HCT116 (cell line): ENCODE data around the gene GSTM1. TPM values are rescaled to one million over a fixed set of nuclear protein-coding genes. Genes with fewer than 3 reads are reported as not detected.
"Not testable (repeated sequence)": the region's sequence is repeated elsewhere in the genome, so short reads cannot be mapped to it uniquely, and the experiment has no call there.

Source experiments
- ATAC-seq: fragments of 200-7000 bp; cut with Tn5 transposase; 2 replicates; pipeline ENCODE4 v1.9.1; 2020; ENCODE audit warnings: mild to moderate bottlenecking, moderate library complexity
- BruUV-seq: library from RNA; stranded (reverse); fragments of 400-500 nt; replicated peaks from 2 replicates; lab custom pipeline; 2021; lab: Mats Ljungman, UMichigan
- CTCF ChIA-PET: fragments of 300-600 bp; sonication (Branson Sonifier 250); formaldehyde crosslinking; loops from one replicate; lab custom pipeline; 2021; ENCODE audit warnings: antibody characterized with exemption; lab: Charles Lee
- POLR2A ChIA-PET: fragments of 300-600, 350-600 bp; sonication (Branson Sonifier 250); formaldehyde crosslinking; loops from one replicate; lab custom pipeline; 2021; ENCODE audit warnings: antibody characterized with exemption; lab: Charles Lee
- RAD21 ChIA-PET, 2 experiments: fragments of 300-600 bp; sonication (Branson Sonifier 250); formaldehyde crosslinking; loops; one replicate each; lab custom pipeline; 2023; ENCODE audit warnings: low total read pairs in 2 of 2; ENCODE audit not compliant: uncharacterized antibody in 2 of 2, unreplicated experiment in 2 of 2, low non-redundant PET in 1 of 2; lab: Charles Lee
- DNase-seq: peaks from one replicate; pipeline ENCODE4 v3.0.0-alpha.2; 2010; ENCODE audit warnings: low read depth, low spot score
- H2AFZ ChIP-seq: fragments of 200-600 bp; shearing (Covaris generic), sonication (generic); 2 replicates; pipeline ENCODE4 v1.6.1; 2017; ENCODE audit warnings: low read depth, mixed run types, mixed read lengths, antibody characterized with exemption, low read length; ENCODE audit not compliant: poor library complexity, severe bottlenecking
- H3K27ac ChIP-seq: 2 replicates; pipeline ENCODE4 v1.5.1; 2012; ENCODE audit warnings: low read depth, low read length
- H3K27me3 ChIP-seq: fragments of 200-600 bp; sonication (generic); 2 replicates; pipeline ENCODE4 v1.6.1; 2016; ENCODE audit warnings: mixed run types, low read length, mixed read lengths; ENCODE audit not compliant: insufficient read depth
- H3K36me3 ChIP-seq, 2 experiments: fragments of 200-500 bp in 1 of 2; fragments of 200-600 bp in 1 of 2; sonication (Bioruptor generic) in 1 of 2; sonication (generic) in 1 of 2; 2 replicates each; pipeline versions ENCODE4 v1.5.1 to v1.6.1; 2014 to 2016; ENCODE audit warnings: low read length in 2 of 2, inconsistent platforms in 1 of 2, mixed read lengths in 1 of 2, mixed run types in 1 of 2; ENCODE audit not compliant: insufficient read depth in 2 of 2, control insufficient read depth in 1 of 2
- H3K4me1 ChIP-seq, 2 experiments: fragments of 200-600 bp in 1 of 2; sonication (generic) in 1 of 2; 2 replicates each; pipeline versions ENCODE4 v1.5.1 to v1.6.1; 2012 to 2017; ENCODE audit warnings: low read length in 2 of 2, inconsistent platforms in 1 of 2, mild to moderate bottlenecking in 1 of 2, mixed read lengths in 1 of 2, mixed run types in 1 of 2, moderate library complexity in 1 of 2; ENCODE audit not compliant: insufficient read depth in 2 of 2, control insufficient read depth in 1 of 2
- H3K4me2 ChIP-seq: fragments of 200-600 bp; sonication (generic); 2 replicates; pipeline ENCODE4 v1.6.1; 2017; ENCODE audit warnings: mixed run types, low read length, mixed read lengths
- H3K4me3 ChIP-seq, 2 experiments: fragments of 200-600 bp in 1 of 2; sonication (generic) in 1 of 2; replicated peaks in 1 of 2; 2 replicates each; pipeline ENCODE4 v1.5.1; 2011 to 2016; ENCODE audit warnings: low read length in 2 of 2, control low read depth in 1 of 2, low read depth in 1 of 2, mild to moderate bottlenecking in 1 of 2, mixed read lengths in 1 of 2, mixed run types in 1 of 2
- H3K79me2 ChIP-seq: fragments of 200-600 bp; sonication (generic); 2 replicates; pipeline ENCODE4 v1.6.1; 2017; ENCODE audit warnings: mild to moderate bottlenecking, mixed run types, low read length, moderate library complexity, mixed read lengths; ENCODE audit not compliant: insufficient read depth
- H3K9ac ChIP-seq: fragments of 200-600 bp; sonication (generic); 2 replicates; pipeline ENCODE4 v1.6.1; 2016; ENCODE audit warnings: low read length, mixed read lengths
- H3K9me2 ChIP-seq: fragments of 200-600 bp; sonication (generic), shearing (Covaris generic); 2 replicates; pipeline ENCODE4 v1.6.1; 2017; ENCODE audit warnings: mixed run types, mild to moderate bottlenecking, moderate library complexity; ENCODE audit not compliant: insufficient read depth
- H3K9me3 ChIP-seq, 2 experiments: fragments of 200-500 bp in 1 of 2; fragments of 200-600 bp in 1 of 2; sonication (Bioruptor generic) in 1 of 2; sonication (generic) in 1 of 2; 2 replicates each; pipeline ENCODE4 v1.6.1; 2014 to 2017; ENCODE audit warnings: low read length in 2 of 2, mixed read lengths in 2 of 2, inconsistent platforms in 1 of 2, low read depth in 1 of 2, mild to moderate bottlenecking in 1 of 2, mixed run types in 1 of 2, moderate library complexity in 1 of 2; ENCODE audit not compliant: control insufficient read depth in 1 of 2, insufficient read depth in 1 of 2
- H4K20me1 ChIP-seq: fragments of 200-600 bp; sonication (generic), shearing (Covaris generic); 2 replicates; pipeline ENCODE4 v1.6.1; 2017; ENCODE audit warnings: mixed run types, mild to moderate bottlenecking, moderate library complexity; ENCODE audit not compliant: insufficient read depth
- ELF1 ChIP-seq: IDR thresholded peaks from 2 replicates; pipeline ENCODE4 v1.6.1; 2012; ENCODE audit warnings: low read depth, borderline replicate concordance
- EZH2 ChIP-seq: fragments of 200-600 bp; sonication (generic); IDR thresholded peaks from 2 replicates; pipeline ENCODE4 v1.6.1; 2017; ENCODE audit warnings: antibody characterized with exemption, mixed run types
- intact Hi-C: fragments of 100-400 bp; cut with micrococcal nuclease; formaldehyde crosslinking; loops from 2 replicates; pipeline ENCODE4 v1.10.0; 2022
- total RNA-seq: library from RNA; stranded (reverse); gene quantifications from one replicate; pipeline ENCODE4 v1.2.1, GENCODE V29; 2021; ENCODE audit not compliant: unreplicated experiment
- TF ChIP-seq, protein P1 (sequence below): IDR thresholded peaks from 2 replicates; pipeline ENCODE4 v1.6.1; 2012; ENCODE audit warnings: low read depth

The GSTM1 gene
- total RNA-seq, 1 experiment from 2014 or later = not detected

DNA sequence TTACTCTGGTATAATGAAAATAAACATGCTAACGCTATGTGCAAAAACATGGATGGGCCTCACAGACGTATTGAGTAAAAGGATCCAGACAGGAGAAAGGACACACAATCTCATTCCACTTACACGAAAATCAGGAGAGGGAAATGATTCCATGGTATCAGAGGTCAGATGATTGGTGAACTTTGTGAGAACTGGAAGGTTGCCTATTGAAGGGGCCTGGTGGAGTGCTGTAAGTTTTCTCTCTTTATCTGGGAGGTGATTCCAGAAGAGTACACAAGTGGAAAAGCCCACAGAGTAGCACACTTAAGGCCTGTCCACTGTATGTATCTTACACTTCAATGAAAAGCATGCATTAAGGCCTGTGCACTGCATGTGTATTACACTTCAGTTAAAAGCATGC, 10.2 kb upstream of the GSTM1 start:
- Histone ChIP-seq H3K9me3 (no peaks in the 10 kb centered on the region), H3K27ac (no peak overlapping the region), H3K4me3 (no peak overlapping the region), H3K9me2 (no peaks in the 10 kb centered on the region), H3K27me3 (no peaks in the 10 kb centered on the region), H3K36me3 (no peaks in the 10 kb centered on the region), H3K4me1 (no peaks in the 10 kb centered on the region), H3K9ac (no peak overlapping the region), H3K79me2 (no peaks in the 10 kb centered on the region), H2AFZ (no peak overlapping the region), H4K20me1 (no peaks in the 10 kb centered on the region), H3K4me2 (no peak overlapping the region)
- intact Hi-C loops = no loop called here
- DNase-seq (no peak), ATAC-seq (no peak)
- ChIA-PET RAD21 (no interaction called here), POLR2A (no interaction called here), CTCF (no interaction called here)
- TF ChIP-seq ELF1 (no peak), EZH2 (no peak)
- TF ChIP-seq, protein P1, sequence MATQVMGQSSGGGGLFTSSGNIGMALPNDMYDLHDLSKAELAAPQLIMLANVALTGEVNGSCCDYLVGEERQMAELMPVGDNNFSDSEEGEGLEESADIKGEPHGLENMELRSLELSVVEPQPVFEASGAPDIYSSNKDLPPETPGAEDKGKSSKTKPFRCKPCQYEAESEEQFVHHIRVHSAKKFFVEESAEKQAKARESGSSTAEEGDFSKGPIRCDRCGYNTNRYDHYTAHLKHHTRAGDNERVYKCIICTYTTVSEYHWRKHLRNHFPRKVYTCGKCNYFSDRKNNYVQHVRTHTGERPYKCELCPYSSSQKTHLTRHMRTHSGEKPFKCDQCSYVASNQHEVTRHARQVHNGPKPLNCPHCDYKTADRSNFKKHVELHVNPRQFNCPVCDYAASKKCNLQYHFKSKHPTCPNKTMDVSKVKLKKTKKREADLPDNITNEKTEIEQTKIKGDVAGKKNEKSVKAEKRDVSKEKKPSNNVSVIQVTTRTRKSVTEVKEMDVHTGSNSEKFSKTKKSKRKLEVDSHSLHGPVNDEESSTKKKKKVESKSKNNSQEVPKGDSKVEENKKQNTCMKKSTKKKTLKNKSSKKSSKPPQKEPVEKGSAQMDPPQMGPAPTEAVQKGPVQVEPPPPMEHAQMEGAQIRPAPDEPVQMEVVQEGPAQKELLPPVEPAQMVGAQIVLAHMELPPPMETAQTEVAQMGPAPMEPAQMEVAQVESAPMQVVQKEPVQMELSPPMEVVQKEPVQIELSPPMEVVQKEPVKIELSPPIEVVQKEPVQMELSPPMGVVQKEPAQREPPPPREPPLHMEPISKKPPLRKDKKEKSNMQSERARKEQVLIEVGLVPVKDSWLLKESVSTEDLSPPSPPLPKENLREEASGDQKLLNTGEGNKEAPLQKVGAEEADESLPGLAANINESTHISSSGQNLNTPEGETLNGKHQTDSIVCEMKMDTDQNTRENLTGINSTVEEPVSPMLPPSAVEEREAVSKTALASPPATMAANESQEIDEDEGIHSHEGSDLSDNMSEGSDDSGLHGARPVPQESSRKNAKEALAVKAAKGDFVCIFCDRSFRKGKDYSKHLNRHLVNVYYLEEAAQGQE = no peak
- no TSS peak for BruUV-seq

DNA sequence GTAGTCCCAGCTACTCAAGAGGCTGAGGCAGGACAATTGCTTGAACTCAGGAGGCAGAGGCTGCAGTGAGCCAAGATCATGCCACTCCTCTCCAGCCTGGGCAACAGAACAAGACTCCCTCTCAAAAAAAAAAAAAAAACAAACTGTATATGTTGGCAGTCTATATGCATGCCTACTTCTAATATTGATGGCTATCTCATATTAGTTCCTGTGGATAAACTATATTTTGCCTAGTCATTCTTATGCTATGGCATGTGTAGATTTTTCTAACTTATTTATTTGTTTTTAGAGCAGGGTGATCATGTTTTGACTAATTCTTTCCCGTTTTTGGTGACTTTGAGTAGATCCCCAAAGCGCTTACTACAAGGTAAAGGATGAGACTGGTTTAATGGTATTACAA, 9.0 kb upstream of the GSTM1 start:
- H3K27me3 ChIP-seq, H3K36me3 ChIP-seq, H3K27ac ChIP-seq, H3K4me1 ChIP-seq, BruUV-seq, H3K9ac ChIP-seq, DNase-seq, CTCF ChIA-PET, H3K79me2 ChIP-seq, H3K9me3 ChIP-seq, H2AFZ ChIP-seq, H4K20me1 ChIP-seq, H3K4me2 ChIP-seq, POLR2A ChIA-PET, intact Hi-C loops, ATAC-seq, H3K9me2 ChIP-seq, RAD21 ChIA-PET, H3K4me3 ChIP-seq: not testable (repeated sequence)

DNA sequence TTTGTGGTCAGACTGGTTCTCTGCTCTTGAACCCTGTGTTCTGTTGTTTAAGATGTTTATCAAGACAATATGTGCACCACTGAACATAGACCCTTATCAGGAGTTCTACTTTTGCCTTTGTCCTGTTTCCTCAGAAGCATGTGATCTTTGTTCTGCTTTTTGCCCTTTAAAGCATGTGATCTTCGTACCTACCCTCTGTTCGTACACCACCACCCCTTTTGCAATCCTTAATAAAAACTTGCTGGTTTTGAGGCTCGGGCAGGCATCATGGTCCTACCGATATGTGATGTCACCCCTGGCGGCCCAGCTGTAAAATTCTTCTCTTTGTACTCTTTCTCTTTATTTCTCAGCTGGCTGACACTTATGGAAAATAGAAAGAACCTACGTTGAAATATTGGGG, 2.8 kb upstream of the GSTM1 start:
- H3K9me3 ChIP-seq, H3K4me2 ChIP-seq, RAD21 ChIA-PET, CTCF ChIA-PET, H3K27me3 ChIP-seq, H3K79me2 ChIP-seq, POLR2A ChIA-PET, H3K9me2 ChIP-seq, H3K36me3 ChIP-seq, intact Hi-C loops, DNase-seq, ATAC-seq, H4K20me1 ChIP-seq, H3K9ac ChIP-seq, BruUV-seq, H3K4me3 ChIP-seq, H3K27ac ChIP-seq, H2AFZ ChIP-seq, H3K4me1 ChIP-seq: not testable (repeated sequence)

DNA sequence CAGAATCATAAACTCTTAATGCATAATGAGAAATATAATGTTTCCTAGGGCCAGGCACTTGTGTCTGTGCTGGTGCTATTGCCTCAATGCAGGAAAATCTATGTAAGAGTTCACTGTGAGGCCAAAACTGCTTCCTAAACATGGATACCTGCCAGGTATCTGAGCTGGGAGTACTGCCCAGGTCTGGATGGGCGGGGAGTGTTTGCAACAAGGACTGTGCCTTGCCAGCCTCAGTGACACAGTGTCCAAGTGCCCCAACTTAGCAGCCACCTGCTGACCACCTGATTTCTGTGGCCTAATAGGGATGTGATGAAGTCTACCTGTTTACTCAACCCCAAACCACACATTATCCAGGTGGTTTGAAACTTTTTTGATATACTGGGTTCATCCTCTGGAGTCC, 2.2 kb upstream of the GSTM1 start:
- H3K27ac ChIP-seq, H3K4me2 ChIP-seq, BruUV-seq, H3K79me2 ChIP-seq, DNase-seq, H4K20me1 ChIP-seq, H3K4me1 ChIP-seq, RAD21 ChIA-PET, H3K9me2 ChIP-seq, H3K27me3 ChIP-seq, H3K9ac ChIP-seq, CTCF ChIA-PET, ATAC-seq, intact Hi-C loops, H3K9me3 ChIP-seq, H3K36me3 ChIP-seq, H2AFZ ChIP-seq, H3K4me3 ChIP-seq, POLR2A ChIA-PET: not testable (repeated sequence)
